ENCODE measurements around the gene LAMA2. TPM values are rescaled to one million over a fixed set of nuclear protein-coding genes. Genes with fewer than 3 reads are reported as not detected.

Gene LAMA2
- total RNA-seq, 1 experiment from 2014 or later, result 3.7 TPM

DNA sequence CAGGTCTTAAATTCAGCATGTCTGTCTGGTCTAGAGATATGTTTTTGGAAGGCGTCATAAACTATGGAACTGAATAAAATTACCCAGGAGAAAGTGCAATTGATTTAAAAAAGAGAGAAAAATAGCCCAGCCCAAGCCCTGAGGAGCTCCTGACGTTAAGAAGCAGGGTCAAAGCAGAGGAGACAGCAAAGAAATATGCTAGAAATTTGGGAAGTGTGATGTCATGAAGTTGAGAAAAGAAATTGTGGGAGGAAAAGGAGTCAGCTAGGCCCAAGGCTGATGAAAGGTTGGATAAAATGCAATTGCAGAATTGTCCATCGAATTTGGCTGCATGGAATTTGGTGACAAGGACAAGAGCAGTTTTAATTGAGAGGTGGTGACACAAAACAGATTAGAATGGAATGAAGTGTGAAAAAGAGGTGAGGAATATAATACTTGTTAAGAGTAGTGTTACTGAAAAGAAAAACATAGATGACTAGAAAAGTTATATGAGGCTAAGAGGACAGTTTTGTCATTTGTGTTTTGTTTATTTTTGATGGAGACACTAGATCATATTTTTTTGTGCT is 381.6 kb downstream of the LAMA2 start:
- no peak for DNase-seq (ENCODE audit: low spot score)

DNA sequence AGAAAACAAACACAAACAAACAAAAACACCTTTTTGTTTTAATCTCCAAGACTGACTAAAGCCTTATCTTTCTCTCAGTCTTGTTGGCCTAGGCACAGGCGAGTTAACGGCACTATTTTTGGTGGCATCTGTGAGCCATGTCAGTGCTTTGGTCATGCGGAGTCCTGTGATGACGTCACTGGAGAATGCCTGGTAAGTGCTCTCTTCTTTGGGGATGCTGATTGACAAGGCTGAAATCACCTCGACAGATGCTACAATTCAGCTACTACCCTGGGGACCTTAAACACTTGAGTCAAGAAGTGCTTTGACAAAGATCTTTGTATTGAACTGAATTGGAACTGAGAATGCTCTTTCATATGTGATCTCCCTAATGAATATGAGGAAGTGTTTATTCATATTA is 384.1 kb downstream of the LAMA2 start:
- no peak for DNase-seq (ENCODE audit: low spot score)

GRCh38 chr6:129269076-129269475 is 386.1 kb downstream of the LAMA2 start:
- DNase-seq (ENCODE audit: low spot score), result no peak

GRCh38 chr6:129269891-129270290 is 387.0 kb downstream of the LAMA2 start:
- DNase-seq (ENCODE audit: low spot score), result no peak

- no peak for DNase-seq (ENCODE audit: low spot score)
Measured at GRCh38 chr6:129270450-129270849, 387.5 kb downstream of the LAMA2 start.

GRCh38 chr6:129273161-129273560 is 390.2 kb downstream of the LAMA2 start:
- no peak for DNase-seq (ENCODE audit: low spot score)

DNA sequence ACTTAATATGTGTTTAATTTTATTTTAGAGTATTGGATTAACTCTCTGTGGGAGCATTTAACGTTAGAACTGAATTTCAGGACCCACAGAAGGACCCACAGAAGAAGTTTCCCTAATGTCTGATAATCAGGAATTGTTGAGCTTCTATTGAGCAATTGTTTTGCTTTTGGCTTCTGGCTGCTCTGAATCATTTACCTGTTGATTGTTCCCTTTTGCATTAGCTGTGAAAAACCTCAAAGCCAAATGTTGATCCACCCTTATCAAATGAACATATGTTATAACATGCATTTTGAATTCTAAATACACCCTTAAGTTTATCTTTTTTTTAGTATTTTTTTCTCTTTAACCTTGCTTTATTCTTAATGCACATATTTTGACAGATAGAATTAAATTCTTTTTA is 393.5 kb downstream of the LAMA2 start:
- no peak for DNase-seq (ENCODE audit: low spot score)

- no peak for DNase-seq (ENCODE audit: low spot score)
Measured at GRCh38 chr6:129276986-129277385, 394.0 kb downstream of the LAMA2 start.

GRCh38 chr6:129279343-129280292 is 396.7 kb downstream of the LAMA2 start:
- no peak for DNase-seq (ENCODE audit: low spot score)

DNA sequence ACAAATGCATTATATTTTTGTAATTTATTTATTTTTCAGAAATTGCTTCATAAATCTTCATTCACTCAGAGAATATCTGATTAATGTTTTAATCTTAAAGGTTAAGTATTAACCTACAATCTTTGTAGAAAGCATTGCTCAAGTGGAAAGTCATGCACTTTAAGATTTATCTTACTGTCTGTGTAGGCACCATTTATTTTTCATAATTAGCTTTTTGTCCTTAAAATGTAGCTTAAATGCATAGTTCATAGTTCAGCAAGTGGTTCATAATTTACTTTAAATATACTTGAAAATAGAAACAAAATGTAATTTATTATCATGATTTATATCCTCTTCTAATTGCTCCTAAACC is 397.3 kb downstream of the LAMA2 start:
- no peak for DNase-seq (ENCODE audit: low spot score)

DNA sequence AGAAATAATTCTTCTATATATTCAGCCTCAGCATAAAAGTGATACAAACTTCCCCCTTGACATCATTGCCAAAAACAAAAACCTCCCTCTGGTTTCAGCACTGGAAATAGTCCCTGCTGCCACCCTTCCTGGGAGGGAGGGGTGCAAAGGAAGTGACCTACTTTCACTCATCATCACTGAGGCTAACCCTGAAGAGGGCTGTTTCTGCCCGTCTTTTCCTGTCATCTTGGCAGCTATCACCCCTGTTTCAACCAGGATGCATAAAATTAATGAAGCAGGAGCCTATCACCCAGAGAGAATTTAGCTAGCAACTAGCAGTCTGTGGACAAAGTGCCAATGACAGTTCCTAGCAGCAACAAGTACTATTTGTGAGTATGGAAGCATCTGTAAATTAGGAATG is 397.8 kb downstream of the LAMA2 start:
- no peak for DNase-seq (ENCODE audit: low spot score)

- no peak for DNase-seq (ENCODE audit: low spot score)
Measured at GRCh38 chr6:129281168-129281796, 398.3 kb downstream of the LAMA2 start.

DNA sequence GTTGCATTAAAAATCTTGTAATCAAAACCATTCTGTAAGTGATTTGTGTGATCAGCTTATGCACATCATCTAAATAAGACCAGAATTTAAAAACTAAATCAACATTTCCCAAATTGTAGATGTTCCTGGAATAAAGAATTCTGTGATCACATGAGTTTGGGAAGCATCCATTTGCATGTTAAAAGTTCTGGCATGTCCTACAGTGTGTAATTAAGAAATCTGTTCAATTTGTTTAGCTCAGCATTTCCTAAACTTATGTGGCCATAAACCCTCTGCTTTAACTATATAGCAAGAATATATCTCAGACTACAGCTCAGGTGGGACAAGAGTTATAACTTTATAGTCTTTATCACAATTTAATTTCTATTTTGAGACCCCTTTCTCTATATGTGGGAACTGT is 399.1 kb downstream of the LAMA2 start:
- no peak for DNase-seq (ENCODE audit: low spot score)

GRCh38 chr6:129284225-129284624 is 401.3 kb downstream of the LAMA2 start:
- no peak for DNase-seq (ENCODE audit: low spot score)

- DNase-seq (ENCODE audit: low spot score), result no peak
Measured at GRCh38 chr6:129287231-129288177, 404.6 kb downstream of the LAMA2 start.

DNA sequence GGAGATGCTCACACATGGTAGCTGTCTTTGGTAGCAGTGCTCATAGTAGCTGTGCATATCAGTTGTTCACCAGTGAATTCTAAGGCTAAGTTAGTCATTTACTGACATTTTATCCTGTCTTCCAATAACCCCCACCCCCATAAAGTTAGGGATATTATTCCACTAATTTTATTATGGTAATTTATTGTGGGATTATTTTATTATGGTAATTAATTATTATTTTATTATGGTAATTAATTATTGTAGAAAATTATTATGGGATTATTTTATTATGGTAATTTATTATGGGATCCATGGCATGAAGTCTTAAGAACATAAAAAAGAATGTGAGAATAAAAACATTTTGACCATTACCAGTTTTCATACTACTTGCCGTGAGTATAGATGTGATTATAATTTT is 406.5 kb downstream of the LAMA2 start:
- DNase-seq (ENCODE audit: low spot score), result no peak

- no peak for DNase-seq (ENCODE audit: low spot score)
Measured at GRCh38 chr6:129292836-129293235, 409.9 kb downstream of the LAMA2 start.

- DNase-seq (ENCODE audit: low spot score), result no peak
Measured at GRCh38 chr6:129297592-129297991, 414.7 kb downstream of the LAMA2 start.

DNA sequence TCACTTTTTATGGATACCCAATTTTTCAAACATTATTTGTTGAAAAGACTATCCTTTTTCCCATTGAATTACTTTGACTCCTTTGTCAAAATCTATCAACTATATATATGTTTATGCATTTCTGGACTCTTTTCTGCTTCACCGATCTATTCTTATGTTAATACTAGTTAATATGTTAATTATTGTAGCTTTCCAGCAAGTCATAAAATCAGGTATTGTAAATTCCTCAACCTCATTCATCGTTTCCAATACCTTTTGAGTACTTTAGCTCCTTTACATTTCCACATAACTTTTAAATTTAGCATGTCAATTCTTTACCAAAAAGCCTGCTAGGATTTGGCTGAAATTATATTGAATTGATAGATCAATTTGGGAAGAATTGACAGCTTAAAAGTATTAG is 419.7 kb downstream of the LAMA2 start:
- no peak for DNase-seq (ENCODE audit: low spot score)

DNA sequence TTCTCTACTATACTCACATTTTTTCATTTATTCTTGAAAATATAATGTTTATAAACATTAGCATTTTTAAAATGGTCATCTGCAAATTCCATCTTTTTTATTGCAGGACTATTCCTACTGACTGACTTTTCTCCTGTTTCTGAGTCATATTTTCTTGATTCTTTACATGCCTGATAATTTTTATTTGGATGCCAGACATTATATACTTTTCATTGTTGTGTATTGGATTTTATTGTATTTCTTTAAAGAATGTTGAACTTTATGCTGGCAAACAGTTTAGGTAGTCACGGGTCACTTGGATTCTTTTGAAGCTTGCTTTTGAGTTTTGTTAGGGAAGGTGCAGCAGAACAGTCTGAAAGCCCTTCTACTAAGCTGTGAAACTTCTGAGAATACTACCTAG is 423.9 kb downstream of the LAMA2 start:
- DNase-seq (ENCODE audit: low spot score), result no peak

GRCh38 chr6:129307845-129308244 is 424.9 kb downstream of the LAMA2 start:
- no peak for DNase-seq (ENCODE audit: low spot score)

DNA sequence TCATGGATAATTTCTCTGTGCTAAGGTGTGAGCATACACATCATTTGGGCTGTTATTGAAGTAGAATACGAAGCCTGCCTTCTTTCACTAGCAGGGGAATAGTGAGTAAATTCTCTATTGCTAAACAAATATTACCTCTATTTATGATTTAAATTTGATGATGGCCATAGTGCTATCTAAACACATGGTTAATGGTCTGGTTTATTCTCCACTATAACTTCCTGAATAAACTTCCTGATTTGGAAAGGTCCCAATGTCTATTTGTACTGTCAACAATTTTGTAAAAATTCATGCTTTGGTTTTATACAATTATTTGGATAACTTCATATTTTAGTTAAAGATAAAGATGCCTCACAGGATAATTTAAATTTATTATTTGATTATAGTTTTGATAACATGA is 426.2 kb downstream of the LAMA2 start:
- DNase-seq (ENCODE audit: low spot score), result no peak

Data from A172 (cell line).